ENCODE results near the gene TSPAN12. TPM values are rescaled to one million over a fixed set of nuclear protein-coding genes. Genes with fewer than 3 reads are reported as not detected.

The TSPAN12 gene
- total RNA-seq, 1 experiment from 2014 or later: 8.7 TPM

- no peak overlapping the region for H2BK120ac ChIP-seq (ENCODE audit: low read depth, low read length, poor library complexity, severe bottlenecking)
- no peak overlapping the region for H3K56ac ChIP-seq (ENCODE audit: insufficient read length, low read depth, low read length)
- H3K79me1 ChIP-seq (ENCODE audit: insufficient read depth, low read depth, low read length, poor library complexity, severe bottlenecking): no peaks in the 10 kb centered on the region
- H3T11ph ChIP-seq (ENCODE audit: low read length): no peak overlapping the region
- Mint-ChIP-seq H3K27ac (no peak overlapping the region), H3K27me3 (ENCODE audit: low read depth) (no peaks in the 10 kb centered on the region), H3K4me3 (no peak overlapping the region), H3K9me3 (no peaks in the 10 kb centered on the region), H3K36me3 (ENCODE audit: insufficient read depth in 1 of 3, low read depth in 3 of 3) (no peaks in the 10 kb centered on the region), H3K4me1 (peaks cover 15 to 16% of the 10 kb centered on the region in 2 experiments)
- no peak overlapping the region for H3K18ac ChIP-seq (ENCODE audit: insufficient read length, low read depth, low read length)
- no peak overlapping the region for H3K9ac ChIP-seq (ENCODE audit: extremely low read depth, insufficient read length, low read length)
- H3K23ac ChIP-seq (ENCODE audit: insufficient read length, low read depth, low read length): no peak overlapping the region
- H2BK20ac ChIP-seq (ENCODE audit: low read depth, low read length, poor library complexity, severe bottlenecking): no peak overlapping the region
- H3K27me3 ChIP-seq (ENCODE audit: insufficient read depth, low read length): no peaks in the 10 kb centered on the region
- H3K4ac ChIP-seq (ENCODE audit: low read depth, low read length): no peak overlapping the region
- no peak overlapping the region for H2BK15ac ChIP-seq (ENCODE audit: low read depth, low read length)
- H2AFZ ChIP-seq (ENCODE audit: low read length): no peak overlapping the region
- no peak for DNase-seq
- H4K20me1 ChIP-seq (ENCODE audit: control insufficient read depth, insufficient read depth, insufficient read length): no peaks in the 10 kb centered on the region
- no peak overlapping the region for H2BK5ac ChIP-seq (ENCODE audit: insufficient read length, low read length)
- H3K79me2 ChIP-seq (ENCODE audit: insufficient read depth, low read length): no peaks in the 10 kb centered on the region
- no peak overlapping the region for H4K5ac ChIP-seq (ENCODE audit: insufficient read length, low read depth, low read length)
- TF ChIP-seq CTCF (conservative IDR thresholded peaks at IDR 0.05): no peak
- no peaks in the 10 kb centered on the region; the same call in 1 of the 2 replicates for H3K4me1 ChIP-seq (ENCODE audit: insufficient read depth, low read length)
- no peak overlapping the region for H4K8ac ChIP-seq (replicated peaks; ENCODE audit: insufficient read length, low read depth, low read length)
- no peak overlapping the region for H3K14ac ChIP-seq (ENCODE audit: insufficient read depth, low read length)
- no peak overlapping the region for H2AK5ac ChIP-seq (ENCODE audit: insufficient read length, low read length)
- H3K27ac ChIP-seq (ENCODE audit: insufficient read length, low read depth, low read length): no peak overlapping the region
- no peaks in the 10 kb centered on the region for H3K9me3 ChIP-seq (ENCODE audit: control insufficient read depth, low read depth, low read length)
- no peaks in the 10 kb centered on the region for H3K23me2 ChIP-seq (ENCODE audit: insufficient read length, low read depth, low read length, poor library complexity, severe bottlenecking)
- no peak overlapping the region for H2BK12ac ChIP-seq (ENCODE audit: insufficient read length, low read depth, low read length)
- H3K4me2 ChIP-seq (ENCODE audit: insufficient read depth, insufficient read length, low read length): no peak overlapping the region
- H4K91ac ChIP-seq (ENCODE audit: insufficient read length, low read depth, low read length): no peak overlapping the region
- WGBS (ENCODE audit: extremely low coverage, insufficient read length, low lambda C conversion rate): no CpG with 5 or more reads among the region's 4 CpGs
Observed at GRCh38 chr7:120873401-120873800, 15.5 kb upstream of the TSPAN12 start.
